Thymus (tissue), 11 donors: Measurements from ENCODE around the gene ZNF365. TPM values are rescaled to one million over a fixed set of nuclear protein-coding genes. Genes with fewer than 3 reads are reported as not detected.
"Not testable (repeated sequence)": the region's sequence is repeated elsewhere in the genome, so short reads cannot be mapped to it uniquely, and the experiment has no call there.

Experiments used
- DNase-seq, 9 donors: peaks; one replicate each; pipeline ENCODE4 v3.0.0-alpha.2; 2013; ENCODE audit warnings: low spot score in 9 of 9, low read depth in 6 of 9, missing footprints in 1 of 9
- H3K27ac ChIP-seq, 2 donors: one replicate each; pipeline ENCODE4 v1.5.1; 2013; ENCODE audit warnings: control low read depth in 1 of 2, low read depth in 1 of 2, low read length in 1 of 2, mild to moderate bottlenecking in 1 of 2, moderate library complexity in 1 of 2
- H3K27me3 ChIP-seq, 2 donors: one replicate each; pipeline ENCODE4 v1.5.1; 2013; ENCODE audit warnings: low read length in 1 of 2; ENCODE audit not compliant: control insufficient read depth in 2 of 2, insufficient read depth in 1 of 2
- H3K36me3 ChIP-seq, 2 donors: one replicate each; pipeline ENCODE4 v1.5.1; 2013; ENCODE audit warnings: low read length in 1 of 2, mild to moderate bottlenecking in 1 of 2, moderate library complexity in 1 of 2; ENCODE audit not compliant: control insufficient read depth in 2 of 2, insufficient read depth in 2 of 2
- H3K4me1 ChIP-seq, 2 donors: one replicate each; pipeline ENCODE4 v1.5.1; 2013; ENCODE audit warnings: low read length in 2 of 2; ENCODE audit not compliant: control insufficient read depth in 2 of 2, insufficient read depth in 2 of 2
- H3K4me3 ChIP-seq, 2 donors: one replicate each; pipeline ENCODE4 v1.5.1; 2013; ENCODE audit warnings: low read length in 2 of 2, control low read depth in 1 of 2, mild to moderate bottlenecking in 1 of 2
- H3K9me3 ChIP-seq, 2 donors: one replicate each; pipeline ENCODE4 v1.5.1; 2013; ENCODE audit warnings: low read length in 1 of 2, mild to moderate bottlenecking in 1 of 2; ENCODE audit not compliant: control insufficient read depth in 2 of 2, insufficient read depth in 1 of 2
- WGBS: extraction: QIAGEN DNeasy Blood & Tissue Kit; methylation state at CpG from one replicate; pipeline ENCODE4 v1.1.7; 2013; 5-methylcytosine and 5-hydroxymethylcytosine counted together
- polyA plus RNA-seq: library from polyadenylated mRNA; stranded (reverse); fragments of 200-250 nt; gene quantifications from one replicate; pipeline ENCODE4 v1.2.3, GENCODE V29; 2013
- total RNA-seq: library from RNA; stranded (reverse); fragments of 120-200 nt; gene quantifications from one replicate; pipeline ENCODE4 v1.2.4, GENCODE V29; 2013
- donor health status: healthy.

ZNF365 gene
- total and polyA plus RNA-seq, 2 donors: 0.19 to 0.73 TPM

GRCh38 chr10:62374862-62375710 is 917 bp downstream of the ZNF365 start:
- no peak for DNase-seq
- H3K27me3 ChIP-seq: peaks cover 12 to 55% of the 10 kb centered on the region in 2 donors
- H3K4me3 ChIP-seq: no peak overlapping the region
- H3K27ac ChIP-seq: no peak overlapping the region
- H3K9me3 ChIP-seq: no peaks in the 10 kb centered on the region
- peaks cover 0 to 9% of the 10 kb centered on the region in 2 donors for H3K4me1 ChIP-seq
- H3K36me3 ChIP-seq: no peaks in the 10 kb centered on the region
- WGBS: 77% methylated on average over 12 of the region's 12 CpGs

- no peak for DNase-seq
- peaks cover 0 to 9% of the 10 kb centered on the region in 2 donors for H3K4me1 ChIP-seq
- H3K9me3 ChIP-seq: no peaks in the 10 kb centered on the region
- no peak overlapping the region for H3K4me3 ChIP-seq
- 91% methylated on average over 21 of the region's 21 CpGs for WGBS
- H3K36me3 ChIP-seq: no peaks in the 10 kb centered on the region
- no peak overlapping the region for H3K27ac ChIP-seq
- H3K27me3 ChIP-seq: peaks cover 12 to 55% of the 10 kb centered on the region in 2 donors
Observed at GRCh38 chr10:62376071-62377025, 2.2 kb downstream of the ZNF365 start.

GRCh38 chr10:62377026-62377415 is 2.9 kb downstream of the ZNF365 start:
- no peak overlapping the region for H3K27ac ChIP-seq
- H3K9me3 ChIP-seq: no peaks in the 10 kb centered on the region
- H3K4me3 ChIP-seq: no peak overlapping the region
- H3K27me3 ChIP-seq: peaks cover 12 to 50% of the 10 kb centered on the region in 2 donors
- H3K4me1 ChIP-seq: peaks cover 0 to 9% of the 10 kb centered on the region in 2 donors
- DNase-seq: no peak
- no peaks in the 10 kb centered on the region for H3K36me3 ChIP-seq
- WGBS: 80% methylated on average over 3 of the region's 3 CpGs

GRCh38 chr10:62377966-62378365 is 3.8 kb downstream of the ZNF365 start:
- Histone ChIP-seq H3K4me3 (no peak overlapping the region), H3K9me3 (no peaks in the 10 kb centered on the region), H3K27ac (no peak overlapping the region), H3K4me1 (peaks cover 0 to 9% of the 10 kb centered on the region in 2 donors), H3K27me3 (peaks cover 12 to 42% of the 10 kb centered on the region in 2 donors), H3K36me3 (no peaks in the 10 kb centered on the region)
- 92% methylated on average over 6 of the region's 6 CpGs for WGBS
- no peak for DNase-seq

GRCh38 chr10:62378877-62379276 is 4.7 kb downstream of the ZNF365 start:
- not testable (repeated sequence) for H3K4me3 ChIP-seq, H3K36me3 ChIP-seq, H3K4me1 ChIP-seq, DNase-seq, H3K9me3 ChIP-seq, H3K27ac ChIP-seq
- 97% methylated on average over 6 of the region's 6 CpGs for WGBS
- H3K27me3 ChIP-seq: peaks cover 7 to 33% of the 10 kb centered on the region in 2 donors

GRCh38 chr10:62379394-62379793 is 5.2 kb downstream of the ZNF365 start:
- Histone ChIP-seq H3K36me3 (no peaks in the 10 kb centered on the region), H3K27ac (no peak overlapping the region)
- WGBS: 97% methylated on average over 4 of the region's 4 CpGs

GRCh38 chr10:62380016-62380415 is 5.8 kb downstream of the ZNF365 start:
- H3K27ac ChIP-seq: no peak overlapping the region
- peaks cover 3 to 22% of the 10 kb centered on the region in 2 donors for H3K27me3 ChIP-seq
- DNase-seq: no peak
- H3K4me1 ChIP-seq: no peaks in the 10 kb centered on the region
- no peaks in the 10 kb centered on the region for H3K9me3 ChIP-seq
- H3K4me3 ChIP-seq: no peak overlapping the region
- 94% methylated on average over 1 of the region's 1 CpG for WGBS
- H3K36me3 ChIP-seq: no peaks in the 10 kb centered on the region

More at GRCh38 chr10:62379394-62379793, 5.2 kb downstream of the ZNF365 start:
- H3K27me3 ChIP-seq: peaks cover 4 to 28% of the 10 kb centered on the region in 2 donors
- peaks cover 0 to 4% of the 10 kb centered on the region in 2 donors for H3K4me1 ChIP-seq
- no peaks in the 10 kb centered on the region for H3K9me3 ChIP-seq
- no peak overlapping the region for H3K4me3 ChIP-seq
- no peak for DNase-seq

GRCh38 chr10:62381385-62382102 is 7.4 kb downstream of the ZNF365 start:
- Histone ChIP-seq H3K4me1 (no peaks in the 10 kb centered on the region), H3K27ac (no peak overlapping the region), H3K4me3 (no peak overlapping the region), H3K36me3 (no peaks in the 10 kb centered on the region), H3K9me3 (no peaks in the 10 kb centered on the region), H3K27me3 (peaks cover 0 to 6% of the 10 kb centered on the region in 2 donors)
- WGBS: 96% methylated on average over 6 of the region's 6 CpGs
- DNase-seq: no peak
